Medulla oblongata (tissue), 1 donor: ENCODE measurements around the gene ACAA1.
"Not testable (repeated sequence)": the region's sequence is repeated elsewhere in the genome, so short reads cannot be mapped to it uniquely, and the experiment has no call there.

ENCODE experiments used
- DNase-seq: peaks from one replicate; pipeline ENCODE4 v3.0.0-alpha.2; 2015; ENCODE audit errors: extremely low spot score

ACAA1 gene

DNA sequence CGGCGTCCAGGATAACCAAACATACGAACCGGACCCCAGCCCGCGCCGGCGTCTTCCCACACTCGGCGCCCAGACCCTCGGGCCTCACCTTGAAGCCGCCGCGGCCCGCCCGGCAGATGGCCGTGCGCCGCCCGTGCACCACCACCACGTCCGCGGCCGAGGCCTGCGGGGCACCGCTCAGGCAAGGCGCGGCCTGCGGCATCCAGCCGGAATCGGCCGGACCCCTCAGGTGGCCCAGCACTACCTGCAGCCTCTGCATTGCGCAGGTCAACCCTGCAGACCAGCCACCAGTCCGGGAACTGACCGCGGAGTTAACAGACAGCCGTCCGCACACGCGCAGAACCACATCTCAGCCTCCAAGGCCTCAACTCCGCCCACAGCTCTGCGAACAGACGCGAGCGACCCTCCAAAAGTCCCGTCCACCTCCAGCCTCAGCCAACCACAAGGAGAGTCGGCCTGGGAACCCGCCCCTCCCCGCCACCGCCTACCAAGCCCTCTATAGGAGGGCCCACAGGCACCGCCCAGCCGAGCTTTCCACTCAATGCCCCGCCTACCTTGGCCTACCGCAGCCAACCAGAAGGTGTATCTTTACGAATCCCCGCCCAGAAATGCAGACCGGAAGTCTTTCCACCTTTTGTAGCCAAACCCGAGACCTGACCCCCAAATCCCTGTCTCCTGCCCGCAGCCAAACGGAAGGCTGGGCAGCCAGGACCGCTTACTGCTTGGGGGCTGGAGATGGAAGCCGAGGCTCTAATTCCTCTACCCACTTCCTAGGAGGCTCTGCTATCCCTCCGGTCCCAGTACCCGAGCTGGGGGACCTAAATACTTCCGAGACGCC, at the start of gene ACAA1:
TSS of gene ACAA1 (minus strand) at position 351 of the 838 bp plus-strand sequence. CDS start at position 259, 92 bp downstream.
- peak; percentile 99 for DNase-seq

DNA sequence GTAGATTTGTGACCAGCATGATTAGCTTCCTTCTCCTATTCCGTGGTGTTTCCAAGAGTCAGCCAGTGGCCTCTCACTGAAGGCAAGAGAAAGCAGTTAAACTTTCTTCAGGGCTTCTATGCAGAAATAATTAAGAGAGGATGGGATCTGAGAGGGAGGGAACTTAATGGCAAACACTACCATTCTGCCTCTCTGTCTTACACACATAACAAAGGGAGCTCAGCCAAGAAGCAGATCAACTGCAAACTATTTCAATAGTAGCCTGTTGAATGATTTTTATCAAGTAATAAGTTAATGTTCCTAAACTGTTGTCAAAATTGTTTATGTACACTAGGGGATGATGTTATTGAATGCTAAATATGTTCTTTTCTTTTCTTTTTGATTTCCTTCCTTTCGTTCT, 40.3 kb upstream of the ACAA1 start:
- peak; percentile 7 for DNase-seq

DNA sequence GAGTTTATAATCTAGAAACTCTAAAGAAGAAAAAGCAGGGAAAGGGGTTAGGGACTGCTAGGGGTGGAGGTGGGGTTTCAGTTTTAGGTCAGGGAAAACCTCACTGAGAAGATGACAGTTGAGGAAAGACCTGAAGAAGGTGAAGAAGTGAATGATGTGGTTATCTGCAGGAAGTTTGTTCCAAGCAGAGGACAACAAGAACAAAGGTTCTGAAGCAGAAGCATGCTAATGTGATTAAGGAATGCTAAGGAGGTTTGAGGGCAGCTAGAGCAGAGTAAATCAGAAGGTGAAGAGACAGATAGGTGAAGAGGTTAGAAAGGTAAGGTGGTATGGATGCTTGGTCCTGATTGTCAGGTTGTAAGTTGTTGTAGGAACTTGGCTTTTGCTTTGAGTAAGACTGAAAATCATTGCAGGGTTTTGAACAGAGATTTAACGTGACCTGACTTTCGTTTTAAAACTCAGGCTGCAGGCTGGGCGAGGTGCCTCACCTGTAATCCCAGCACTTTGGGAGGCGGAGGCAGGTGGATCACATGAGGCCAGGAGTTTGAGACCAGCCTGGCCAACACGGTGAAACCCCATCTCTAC, 37.0 kb upstream of the ACAA1 start:
- no peak for DNase-seq

DNA sequence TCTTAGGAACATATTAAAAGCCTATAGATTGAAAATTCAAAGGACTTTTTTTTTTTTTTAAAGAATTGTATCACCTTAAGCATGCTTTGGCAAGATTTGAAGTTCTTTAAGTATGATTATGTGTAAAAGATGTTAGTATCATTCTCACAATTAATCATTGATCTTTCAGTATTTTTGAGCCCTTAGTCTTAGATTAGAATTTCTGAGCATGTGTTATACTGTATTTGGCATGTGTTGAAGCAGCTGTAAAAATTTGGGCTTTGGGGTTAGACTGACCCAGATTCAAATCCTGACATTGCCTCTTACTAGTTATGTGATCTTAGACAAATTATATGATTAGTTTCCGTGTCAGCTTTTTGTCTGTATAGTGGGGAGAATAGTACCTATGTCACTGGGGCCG, 34.7 kb upstream of the ACAA1 start:
- no peak for DNase-seq

DNA sequence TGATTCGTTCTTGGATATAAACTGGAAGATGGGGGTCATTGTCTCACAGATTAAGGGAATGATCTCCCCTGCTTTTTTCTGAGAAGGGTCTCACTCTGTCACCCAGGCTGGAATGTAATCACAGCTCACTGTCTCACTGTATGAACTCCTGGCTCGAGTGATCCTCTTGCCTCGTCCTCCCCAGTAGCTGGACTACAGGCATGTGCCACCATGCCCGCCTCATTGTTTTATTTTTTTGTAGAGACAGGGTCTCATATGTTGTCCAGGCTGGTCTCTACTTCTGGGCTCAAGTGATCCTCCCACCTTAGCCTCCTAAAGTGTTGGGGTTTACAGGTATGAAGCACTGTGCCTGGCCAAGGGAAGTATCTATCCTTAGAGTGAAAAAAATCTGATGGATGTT, 33.8 kb upstream of the ACAA1 start:
- DNase-seq: no peak

GRCh38 chr3:38169027-38169317, 32.0 kb upstream of the ACAA1 start:
- no peak for DNase-seq

GRCh38 chr3:38168151-38169026, 31.5 kb upstream of the ACAA1 start:
- no peak for DNase-seq

DNA sequence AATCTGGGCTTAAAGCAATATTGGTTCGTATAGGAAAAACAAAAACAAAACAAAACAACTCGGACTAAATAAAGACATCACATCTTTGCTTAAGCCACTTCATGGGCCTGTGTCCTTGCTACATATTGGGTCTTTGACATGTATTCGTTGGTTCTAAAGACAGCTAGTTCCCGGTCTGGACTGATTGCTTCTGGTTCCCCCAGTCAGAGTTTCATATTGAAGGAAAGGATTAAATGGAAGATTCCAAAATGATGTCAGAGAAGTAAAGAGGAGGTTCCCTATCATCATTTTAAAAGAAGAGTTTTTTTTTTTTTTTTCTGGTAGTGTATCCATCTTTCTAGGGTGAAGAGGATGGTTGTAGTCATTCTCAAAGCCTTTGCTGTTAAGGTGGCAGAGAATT, 30.7 kb upstream of the ACAA1 start:
- DNase-seq: no peak

- DNase-seq: peak; percentile 52
These were observed 28.9 kb upstream of the ACAA1 start for GRCh38 chr3:38165722-38166387.

DNA sequence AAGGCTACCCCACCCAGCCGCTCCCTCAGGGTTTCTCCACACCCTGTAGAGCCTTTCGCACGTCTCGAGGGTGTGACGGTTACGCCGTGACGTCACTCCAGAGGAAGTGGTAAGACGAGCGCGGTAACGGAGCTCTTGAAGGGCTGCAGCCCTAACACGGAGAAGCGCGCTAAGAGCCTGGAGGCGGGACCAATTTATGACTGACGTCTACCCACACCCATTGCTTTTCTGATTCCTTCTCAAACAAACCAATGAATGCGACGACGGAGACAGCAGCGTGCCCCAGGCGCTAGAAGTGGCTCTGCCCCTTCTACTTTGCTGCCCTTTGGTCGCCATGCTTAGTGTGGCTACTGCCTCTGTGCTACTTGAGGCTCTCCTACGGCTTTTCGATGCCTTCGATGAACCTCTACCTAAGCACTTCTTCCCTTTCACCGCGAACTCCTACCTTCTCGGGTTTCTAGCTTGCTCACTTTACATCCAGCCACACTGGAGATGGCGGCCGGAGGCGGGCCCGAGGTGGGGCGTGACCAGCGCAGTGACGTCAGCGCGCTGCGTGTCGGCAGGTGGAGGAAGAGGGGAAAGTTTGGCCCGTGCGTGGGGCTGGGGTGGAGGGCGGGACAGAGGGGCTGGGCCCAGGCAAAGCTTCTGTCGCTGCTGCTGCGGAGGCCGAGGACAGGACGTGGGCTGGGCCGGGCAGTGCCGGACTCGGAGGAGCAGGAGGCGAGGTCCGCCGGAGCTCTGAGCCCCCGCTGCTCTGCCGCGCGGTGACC, 28.2 kb upstream of the ACAA1 start, which contains the start of gene OXSR1:
TSS of gene OXSR1 (plus strand) at position 586 of the 770 bp plus-strand sequence. CDS start 340 bp downstream, outside the sequence.
- peak; percentile 100 for DNase-seq

DNA sequence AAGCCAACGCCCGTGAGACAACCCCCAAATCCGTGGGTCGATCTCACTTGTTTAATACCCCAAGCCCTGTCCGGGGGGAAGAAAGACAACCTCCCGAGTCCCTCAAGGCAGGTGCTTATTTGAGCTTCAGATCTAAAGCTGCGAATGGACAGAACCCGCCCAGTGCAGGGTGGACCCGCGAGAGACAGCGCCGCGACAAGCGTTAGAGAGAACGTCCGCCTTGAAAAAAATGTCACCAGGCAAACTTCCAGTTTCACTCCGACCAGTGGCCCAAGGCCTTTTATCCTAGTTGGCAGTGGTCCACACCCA, 27.7 kb upstream of the ACAA1 start:
- DNase-seq: no peak

DNA sequence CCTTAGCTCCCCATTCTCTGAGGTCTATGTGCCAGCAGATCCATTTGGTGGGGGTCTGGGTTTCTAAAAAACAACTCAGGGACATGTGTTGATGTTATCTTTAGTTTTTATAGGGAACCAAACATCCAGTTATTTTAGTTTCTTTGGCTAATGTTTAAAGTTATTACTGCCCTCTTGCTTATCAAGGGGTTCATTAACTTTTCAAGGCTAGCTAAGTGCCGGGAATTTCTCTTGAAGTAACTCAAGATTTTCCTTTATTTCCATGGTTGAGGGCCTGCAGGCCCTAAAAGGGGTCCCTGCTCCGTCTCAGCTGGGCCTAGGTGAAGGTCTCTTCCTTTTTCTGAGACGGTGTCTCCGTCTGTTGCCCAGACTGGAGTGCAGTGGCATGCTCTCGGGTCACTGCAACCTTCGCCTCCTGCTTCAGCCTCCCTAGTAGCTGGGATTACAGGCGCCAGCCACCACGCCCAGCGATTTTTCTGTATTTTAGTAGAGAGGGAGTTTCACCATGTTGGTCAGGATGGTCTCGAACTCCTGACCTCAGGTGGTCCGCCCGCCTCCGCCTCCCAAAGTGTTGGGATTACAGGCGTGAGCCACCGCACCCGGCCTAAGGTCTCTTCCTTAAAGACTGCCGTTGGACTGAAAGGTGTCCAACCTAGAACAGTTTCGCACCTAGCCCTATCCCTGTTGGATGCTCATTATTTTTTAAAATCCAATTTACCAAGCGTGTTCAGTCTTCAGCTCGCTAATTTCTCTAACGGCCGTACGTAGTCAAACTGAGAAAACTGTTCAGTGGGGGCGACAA, 27.1 kb upstream of the ACAA1 start:
- DNase-seq: no peak

DNA sequence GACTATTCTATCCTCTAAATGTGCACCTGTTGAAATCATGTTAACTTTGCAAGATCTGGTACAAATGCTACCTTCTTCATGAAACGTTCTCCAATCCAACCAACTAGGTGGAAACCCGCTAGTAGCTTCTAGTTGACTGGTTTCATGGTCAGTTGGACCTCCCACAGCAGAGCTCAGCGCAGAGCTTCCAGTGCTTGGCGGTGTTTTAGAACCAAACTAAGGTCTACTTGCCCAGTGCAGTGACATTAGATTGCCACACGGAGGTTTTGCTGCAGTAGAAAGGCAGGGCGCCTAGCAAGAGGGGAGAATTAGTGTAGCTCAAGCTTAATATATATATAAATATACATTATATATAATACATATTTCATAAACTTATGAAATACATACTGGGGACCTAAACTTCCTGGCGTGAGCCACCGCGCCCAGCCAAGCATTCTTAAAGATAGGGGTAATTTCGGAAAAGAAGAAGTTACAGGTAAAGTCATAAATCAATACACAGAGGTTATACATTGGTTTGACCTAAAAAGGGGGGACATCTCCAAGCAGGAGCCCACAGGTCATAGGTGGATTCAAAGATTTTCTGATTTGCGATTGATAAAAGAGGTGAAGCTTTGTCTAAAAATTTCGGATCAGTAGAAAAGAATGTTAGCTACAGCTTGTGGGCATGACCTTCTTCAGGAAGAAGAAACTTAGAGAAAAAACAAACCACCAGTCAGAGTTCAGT, 26.4 kb upstream of the ACAA1 start:
- DNase-seq: no peak

GRCh38 chr3:38160704-38161103, 23.8 kb upstream of the ACAA1 start:
- not testable (repeated sequence) for DNase-seq

- DNase-seq: no peak
These were observed 21.5 kb upstream of the ACAA1 start for GRCh38 chr3:38158472-38158871.

- DNase-seq: no peak
These were observed 20.7 kb upstream of the ACAA1 start for GRCh38 chr3:38157595-38157994.

DNA sequence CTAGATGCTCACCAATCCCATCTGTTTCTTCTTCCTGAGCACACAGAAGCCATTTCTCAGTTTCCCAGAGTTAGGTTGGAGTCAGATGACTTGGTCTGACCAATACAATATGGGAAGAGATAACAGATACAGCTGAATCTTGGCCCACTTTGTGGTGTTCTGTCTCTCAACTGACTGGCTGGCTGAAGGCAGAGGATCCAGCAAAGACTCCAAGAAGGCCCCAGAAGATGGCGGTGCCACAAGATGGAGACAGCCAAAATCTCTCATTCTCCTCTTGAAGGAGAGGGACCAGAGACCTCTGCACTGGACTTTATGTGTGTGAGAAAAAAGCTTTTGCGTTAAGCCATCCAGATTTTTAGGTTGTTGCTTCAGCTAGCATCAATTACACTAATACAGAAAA, 20.2 kb upstream of the ACAA1 start:
- no peak for DNase-seq

GRCh38 chr3:38155825-38156224, 18.9 kb upstream of the ACAA1 start:
- no peak for DNase-seq

DNA sequence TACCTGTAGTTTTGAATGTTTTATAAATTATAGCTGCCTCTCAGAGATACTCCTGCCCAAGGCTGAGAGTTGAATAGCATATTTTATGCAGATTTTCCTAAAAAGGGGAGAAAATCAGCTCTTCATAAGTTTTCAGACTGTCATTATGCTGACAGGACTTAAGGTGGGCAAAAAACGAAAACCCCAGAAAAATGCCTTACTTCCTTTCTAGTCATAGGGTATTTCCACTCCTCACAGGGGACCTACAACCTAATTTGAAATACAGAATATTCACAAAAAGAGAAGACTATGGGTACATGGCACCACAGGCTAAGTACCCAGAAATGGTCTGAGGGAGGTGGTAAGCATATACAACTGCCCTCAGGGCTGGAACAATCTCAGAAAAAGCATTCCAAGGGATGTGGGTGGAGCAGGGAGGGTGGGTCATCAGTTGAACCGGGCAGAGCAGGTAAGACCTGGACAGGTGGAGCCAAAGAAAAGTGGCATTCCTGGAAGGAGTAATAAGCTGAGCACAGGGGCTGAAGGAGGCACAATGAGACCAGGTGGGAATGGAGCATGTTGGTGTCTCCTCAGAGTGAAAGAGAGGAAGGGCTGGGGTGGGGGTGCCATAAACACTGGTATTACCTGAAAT, 17.8 kb upstream of the ACAA1 start:
- no peak for DNase-seq
